SHP77 treated with DMSO at 0.1 percent for 48 hours (cell line): ENCODE data around the gene TAF11L5.
"Not testable (repeated sequence)": the region's sequence is repeated elsewhere in the genome, so short reads cannot be mapped to it uniquely, and the experiment has no call there.

ENCODE experiments used
- DNase-seq: peaks from one replicate; lab custom pipeline; 2025; lab: John Stamatoyannopoulos, UW

TAF11L5 gene

DNA sequence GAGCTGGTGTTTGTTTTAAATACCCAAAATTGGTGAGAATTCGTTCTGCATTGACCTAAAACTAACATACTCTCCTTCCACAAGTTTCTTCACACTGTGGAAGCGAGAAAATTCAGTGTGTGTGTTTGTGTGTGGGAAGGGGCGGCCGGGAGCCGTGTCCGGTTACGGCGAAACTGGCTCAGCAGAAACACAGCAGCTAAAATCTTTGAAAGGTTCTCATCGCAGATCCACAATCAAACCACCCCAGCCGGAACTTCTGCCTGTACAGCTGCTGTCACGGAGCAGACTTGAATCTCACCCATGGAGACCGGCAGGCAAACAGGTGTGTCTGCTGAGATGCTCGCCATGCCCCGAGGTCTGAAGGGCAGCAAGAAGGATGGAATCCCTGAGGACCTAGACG, at the start of gene TAF11L5:
TSS of gene TAF11L5 (plus strand) at position 301 of the 400 bp plus-strand sequence.
- DNase-seq: not testable (repeated sequence)

- DNase-seq: no peak
These were observed 48.0 kb upstream of the TAF11L5 start for GRCh38 chr5:17477043-17477442.

DNA sequence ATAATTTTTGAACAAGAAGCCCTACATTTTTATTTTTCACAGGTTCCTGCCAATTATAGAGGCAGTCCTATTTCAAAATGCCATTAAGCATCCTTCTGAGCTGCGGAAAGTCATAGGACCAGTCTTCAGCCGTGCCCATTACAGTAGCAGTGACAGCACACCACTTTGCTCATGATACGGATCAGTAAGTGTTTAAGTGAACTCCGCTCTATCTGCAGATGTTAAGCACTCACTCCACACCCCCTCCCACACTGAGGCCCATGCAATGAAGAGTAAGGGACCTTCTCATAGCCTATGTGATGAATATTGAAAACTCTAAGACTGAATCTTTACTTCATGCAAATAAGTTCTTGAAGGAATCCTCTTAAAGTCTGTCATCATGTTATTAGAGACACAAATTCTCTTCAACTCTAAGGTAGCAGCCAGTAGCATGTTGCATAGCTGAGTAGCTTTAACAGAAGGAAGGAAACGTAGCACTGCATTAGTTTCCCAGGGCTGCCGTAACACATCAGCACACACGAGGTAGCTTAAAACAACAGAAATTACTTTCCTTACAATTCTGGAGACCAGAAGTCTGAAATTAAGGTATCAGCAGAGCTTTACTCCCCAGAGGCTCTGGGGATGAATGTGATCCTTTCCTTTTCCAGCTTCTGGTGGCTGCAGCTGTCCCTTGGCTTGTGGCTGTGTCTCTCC, 47.3 kb upstream of the TAF11L5 start:
- no peak for DNase-seq

- DNase-seq: no peak
These were observed 43.7 kb upstream of the TAF11L5 start for GRCh38 chr5:17481378-17481777.

GRCh38 chr5:17482790-17483189, 42.2 kb upstream of the TAF11L5 start:
- DNase-seq: no peak

DNA sequence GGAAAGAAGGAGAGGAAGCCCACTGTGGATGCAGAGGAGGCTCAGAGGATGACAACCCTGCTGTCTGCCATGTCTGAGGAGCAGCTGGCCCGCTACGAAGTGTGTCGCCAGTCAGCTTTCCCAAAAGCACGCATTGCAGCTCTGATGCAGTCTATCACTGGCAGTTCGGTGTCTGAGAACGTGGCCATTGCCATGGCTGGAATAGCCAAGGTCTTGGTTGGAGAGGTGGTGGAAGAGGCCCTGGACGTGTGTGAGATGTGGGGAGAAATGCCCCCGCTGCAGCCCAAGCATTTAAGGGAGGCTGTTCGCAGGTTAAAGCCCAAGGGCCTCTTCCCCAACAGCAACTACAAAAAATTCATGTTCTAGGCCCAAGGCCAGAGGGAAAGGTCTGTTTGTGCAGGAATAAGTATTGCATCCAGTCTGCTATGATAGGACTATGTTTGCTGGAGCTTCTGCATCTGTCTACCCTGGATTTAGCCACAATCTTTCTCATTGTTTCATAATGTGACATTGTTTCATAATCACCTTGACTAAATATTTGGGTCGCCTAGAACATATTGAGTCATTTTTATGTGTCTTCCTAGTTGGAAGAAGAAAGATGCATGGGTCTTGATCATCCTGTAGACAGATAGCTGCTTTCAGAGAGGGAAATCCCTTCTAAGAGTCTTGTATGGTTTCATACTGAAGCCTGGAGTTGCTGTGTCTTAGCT, 38.4 kb upstream of the TAF11L5 start:
- DNase-seq: not testable (repeated sequence)

DNA sequence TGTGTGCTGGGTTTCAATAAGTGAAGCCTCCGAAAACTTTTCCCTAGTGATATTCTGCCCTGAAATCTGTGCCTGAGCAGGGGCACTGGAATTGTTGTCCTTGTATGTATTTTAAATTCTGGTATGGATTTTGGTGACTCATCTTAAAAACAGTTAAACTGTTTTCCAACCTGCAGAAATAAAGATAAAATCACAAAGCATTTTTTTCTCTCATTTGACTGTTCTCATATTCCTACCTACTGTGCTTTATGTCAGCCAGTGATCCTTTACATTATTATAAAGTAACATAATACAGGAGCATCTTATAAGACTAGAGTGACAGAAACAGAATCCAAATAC, 37.9 kb upstream of the TAF11L5 start:
- no peak for DNase-seq

- DNase-seq: not testable (repeated sequence)
These were observed 33.8 kb upstream of the TAF11L5 start for GRCh38 chr5:17491257-17491656.

GRCh38 chr5:17492770-17493169, 32.3 kb upstream of the TAF11L5 start:
- no peak for DNase-seq

GRCh38 chr5:17497446-17497845, 27.6 kb upstream of the TAF11L5 start:
- DNase-seq: no peak

GRCh38 chr5:17497931-17498330, 27.1 kb upstream of the TAF11L5 start, which contains the start of gene TAF11L2:
TAF11L2 (plus strand) TSS chr5:17498231.
- DNase-seq: not testable (repeated sequence)

DNA sequence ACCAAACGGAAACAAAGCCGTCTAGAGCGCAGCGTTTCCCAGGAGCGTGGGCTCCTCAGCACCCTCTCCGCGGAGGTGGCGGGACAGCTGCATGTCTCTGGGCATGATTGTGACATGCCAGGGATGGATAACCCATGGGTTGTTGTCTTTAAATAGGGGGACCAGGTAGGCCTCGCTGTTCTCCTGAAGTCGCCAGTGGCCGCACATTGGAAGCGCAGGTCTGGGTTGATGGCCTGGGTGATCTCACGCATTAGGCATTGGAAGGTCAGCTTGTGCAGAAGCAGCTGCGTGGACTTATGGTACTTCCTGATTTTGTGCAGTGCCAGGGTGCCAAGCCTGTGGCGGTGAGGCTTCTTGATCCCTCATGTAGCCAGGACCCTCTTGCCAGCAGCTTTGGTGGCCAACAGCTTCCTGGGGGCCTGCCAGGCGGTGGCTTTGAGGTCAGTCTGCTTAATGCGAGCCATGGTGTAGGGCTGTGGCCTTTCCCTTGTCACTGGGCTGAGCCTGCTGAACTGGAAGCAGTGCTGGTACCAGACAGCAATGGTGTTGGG, 13.2 kb upstream of the TAF11L5 start:
- no peak for DNase-seq

GRCh38 chr5:17517526-17517925, 7.5 kb upstream of the TAF11L5 start:
- DNase-seq: not testable (repeated sequence)

DNA sequence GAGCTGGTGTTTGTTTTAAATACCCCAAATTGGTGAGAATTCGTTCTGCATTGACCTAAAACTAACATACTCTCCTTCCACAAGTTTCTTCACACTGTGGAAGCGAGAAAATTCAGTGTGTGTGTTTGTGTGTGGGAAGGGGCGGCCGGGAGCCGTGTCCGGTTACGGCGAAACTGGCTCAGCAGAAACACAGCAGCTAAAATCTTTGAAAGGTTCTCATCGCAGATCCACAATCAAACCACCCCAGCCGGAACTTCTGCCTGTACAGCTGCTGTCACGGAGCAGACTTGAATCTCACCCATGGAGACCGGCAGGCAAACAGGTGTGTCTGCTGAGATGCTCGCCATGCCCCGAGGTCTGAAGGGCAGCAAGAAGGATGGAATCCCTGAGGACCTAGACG, 7.0 kb upstream of the TAF11L5 start, which contains the start of gene TAF11L3:
TSS of gene TAF11L3 (plus strand) at position 301 of the 400 bp plus-strand sequence.
- not testable (repeated sequence) for DNase-seq

GRCh38 chr5:17519508-17519907, 5.5 kb upstream of the TAF11L5 start:
- not testable (repeated sequence) for DNase-seq

- not testable (repeated sequence) for DNase-seq
These were observed 3.5 kb upstream of the TAF11L5 start, which contains the start of gene TAF11L4 for GRCh38 chr5:17521501-17521900. TAF11L4 (plus strand) TSS chr5:17521801.

DNA sequence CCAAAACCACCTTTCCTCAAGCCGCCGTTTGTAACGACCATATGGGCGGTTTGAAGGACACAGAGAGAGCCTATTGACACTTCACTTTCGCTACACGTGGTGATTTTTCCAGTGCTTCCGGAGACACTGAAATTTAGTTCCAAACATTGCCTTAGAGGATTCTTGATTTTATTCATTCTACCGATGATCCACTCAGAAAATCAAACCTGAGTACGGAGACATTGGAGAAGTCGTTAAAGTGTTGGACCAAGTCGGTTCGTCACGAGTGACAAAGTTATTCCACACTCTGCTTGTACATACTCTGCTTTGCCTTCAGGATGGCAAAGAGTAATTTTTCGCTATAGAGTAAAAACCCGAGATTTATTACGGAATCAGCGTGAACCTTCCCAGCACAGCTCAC, 1.5 kb downstream of the TAF11L5 start:
- not testable (repeated sequence) for DNase-seq

DNA sequence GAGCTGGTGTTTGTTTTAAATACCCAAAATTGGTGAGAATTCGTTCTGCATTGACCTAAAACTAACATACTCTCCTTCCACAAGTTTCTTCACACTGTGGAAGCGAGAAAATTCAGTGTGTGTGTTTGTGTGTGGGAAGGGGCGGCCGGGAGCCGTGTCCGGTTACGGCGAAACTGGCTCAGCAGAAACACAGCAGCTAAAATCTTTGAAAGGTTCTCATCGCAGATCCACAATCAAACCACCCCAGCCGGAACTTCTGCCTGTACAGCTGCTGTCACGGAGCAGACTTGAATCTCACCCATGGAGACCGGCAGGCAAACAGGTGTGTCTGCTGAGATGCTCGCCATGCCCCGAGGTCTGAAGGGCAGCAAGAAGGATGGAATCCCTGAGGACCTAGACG, 3.3 kb downstream of the TAF11L5 start, which contains the start of gene TAF11L6:
TSS of gene TAF11L6 (plus strand) at position 301 of the 400 bp plus-strand sequence.
- not testable (repeated sequence) for DNase-seq
